T follicular helper cell (primary cell): Measurements from ENCODE around the gene PIK3C2G.

ENCODE experiments used
- DNase-seq: peaks from one replicate; pipeline ENCODE4 v3.0.0-alpha.2; 2020; ENCODE audit warnings: low read depth

The PIK3C2G gene

DNA sequence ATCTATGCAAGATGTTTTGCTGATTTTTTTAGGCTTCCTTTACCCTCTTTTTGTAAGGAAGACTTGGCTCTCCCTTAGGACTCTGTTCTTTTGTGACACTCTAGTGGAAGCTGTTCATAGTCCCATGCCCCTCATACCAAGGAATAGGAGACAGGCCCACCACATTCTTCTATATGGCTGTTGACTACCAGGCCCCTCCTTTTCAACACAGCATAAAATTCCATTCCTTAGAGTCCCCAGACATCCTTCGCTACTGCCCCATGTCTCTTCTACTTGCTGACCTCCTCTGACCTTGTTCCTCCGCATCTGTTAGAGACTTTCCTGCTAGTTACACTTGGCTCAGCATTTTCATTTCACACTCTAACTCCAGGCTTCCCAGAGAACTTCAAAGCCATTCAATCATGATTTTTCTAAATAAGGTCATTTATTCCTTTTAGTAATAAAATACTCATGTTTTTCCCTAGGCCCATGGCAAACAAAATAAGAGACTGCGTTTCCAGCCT is 9.7 kb downstream of the PIK3C2G start:
- DNase-seq, result no peak

- DNase-seq, result no peak
These were observed 14.7 kb downstream of the PIK3C2G start for GRCh38 chr12:18275981-18276380.

- DNase-seq, result no peak
These were observed 15.9 kb downstream of the PIK3C2G start for GRCh38 chr12:18277196-18277595.

GRCh38 chr12:18280728-18281127 is 19.4 kb downstream of the PIK3C2G start:
- DNase-seq, result no peak

GRCh38 chr12:18281941-18282340 is 20.6 kb downstream of the PIK3C2G start:
- no peak for DNase-seq

DNA sequence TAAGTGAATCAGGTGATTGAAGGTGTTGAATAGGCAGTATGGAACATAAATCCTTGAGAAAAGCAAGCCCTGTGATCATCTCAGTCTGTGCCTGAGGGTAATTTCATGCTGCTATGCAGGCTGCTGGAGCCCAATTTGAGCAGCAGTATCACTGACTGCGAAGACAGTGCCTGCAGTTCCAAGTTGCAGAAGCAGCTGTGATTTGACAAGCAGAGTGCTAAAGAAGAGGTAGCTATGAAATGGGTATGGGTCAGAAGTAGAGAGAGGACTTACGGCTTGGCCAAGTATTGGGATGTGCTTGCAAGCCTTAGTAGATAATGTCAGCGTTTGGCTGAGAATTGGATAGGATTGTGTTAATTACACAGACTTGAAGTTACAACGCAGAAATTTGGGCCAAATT is 22.5 kb downstream of the PIK3C2G start:
- DNase-seq, result no peak

DNA sequence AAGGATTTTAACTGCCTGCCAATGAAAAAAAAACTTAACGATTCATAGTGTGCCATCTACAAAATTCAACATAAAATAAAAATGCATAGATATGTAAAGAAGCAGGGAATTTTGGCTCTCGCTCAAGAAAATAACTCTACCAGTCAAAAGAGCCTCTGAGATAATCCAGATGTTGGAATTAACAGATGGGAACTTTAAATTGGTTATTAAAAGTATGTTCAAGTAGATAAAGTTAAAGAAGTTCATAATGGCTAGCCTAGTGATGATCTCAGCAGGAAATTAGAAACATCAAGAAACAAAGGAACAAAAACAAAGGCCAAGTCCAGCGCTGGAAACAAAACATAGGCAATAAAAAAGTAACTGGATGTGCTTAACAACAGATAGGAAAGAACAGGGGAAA is 23.1 kb downstream of the PIK3C2G start:
- DNase-seq, result no peak

DNA sequence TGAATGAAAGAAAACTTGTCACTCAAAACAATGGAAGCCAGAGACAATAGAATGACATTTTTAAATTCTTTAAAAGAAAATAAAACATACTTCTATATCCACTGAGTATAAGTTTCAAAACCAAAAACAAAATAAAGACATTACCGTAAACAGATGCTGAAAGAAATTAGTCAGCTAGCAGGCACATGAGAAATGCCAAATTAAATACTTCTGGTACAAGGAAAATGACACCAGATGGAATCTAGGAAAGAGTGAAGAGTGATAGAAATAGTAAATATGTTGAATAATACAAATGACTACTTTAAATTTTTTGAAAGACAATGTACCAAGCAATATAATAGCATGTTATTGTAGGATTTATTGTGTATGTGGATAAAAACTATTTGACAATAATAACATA is 23.8 kb downstream of the PIK3C2G start:
- no peak for DNase-seq

- DNase-seq, result no peak
These were observed 29.1 kb downstream of the PIK3C2G start for GRCh38 chr12:18290386-18290785.

GRCh38 chr12:18294889-18295288 is 33.6 kb downstream of the PIK3C2G start:
- DNase-seq, result no peak

DNA sequence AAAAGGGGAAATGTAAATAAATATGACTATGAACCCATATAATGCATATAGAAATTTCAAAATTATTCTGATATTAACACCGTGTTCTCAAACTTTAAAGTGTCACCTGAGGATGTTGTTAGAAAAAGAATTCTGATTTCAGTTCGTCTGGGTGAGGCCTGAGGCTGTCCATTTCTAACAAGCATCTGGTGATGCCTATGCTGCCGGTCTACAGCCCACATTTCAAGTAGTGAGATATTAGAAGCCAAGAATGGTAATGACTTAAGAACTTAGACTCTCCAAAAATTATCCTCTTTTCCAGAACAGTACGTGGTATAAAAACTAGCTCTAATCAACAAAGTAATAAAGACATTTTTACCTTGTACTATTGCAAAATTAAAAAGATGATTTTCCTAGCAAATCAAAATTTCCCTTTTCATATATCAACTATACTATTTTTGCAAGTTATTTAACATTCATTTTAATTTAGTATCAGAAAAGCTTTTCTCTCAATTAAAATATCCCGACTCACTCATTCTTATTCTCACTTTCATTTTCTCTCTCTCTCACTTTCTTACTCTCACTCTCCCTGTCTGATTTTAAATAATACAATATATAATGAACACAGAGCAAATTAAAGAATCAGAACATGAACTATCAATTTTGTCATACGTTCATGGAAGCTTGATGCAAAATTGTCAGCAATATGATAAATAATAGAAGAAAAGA is 35.0 kb downstream of the PIK3C2G start:
- DNase-seq, result no peak

DNA sequence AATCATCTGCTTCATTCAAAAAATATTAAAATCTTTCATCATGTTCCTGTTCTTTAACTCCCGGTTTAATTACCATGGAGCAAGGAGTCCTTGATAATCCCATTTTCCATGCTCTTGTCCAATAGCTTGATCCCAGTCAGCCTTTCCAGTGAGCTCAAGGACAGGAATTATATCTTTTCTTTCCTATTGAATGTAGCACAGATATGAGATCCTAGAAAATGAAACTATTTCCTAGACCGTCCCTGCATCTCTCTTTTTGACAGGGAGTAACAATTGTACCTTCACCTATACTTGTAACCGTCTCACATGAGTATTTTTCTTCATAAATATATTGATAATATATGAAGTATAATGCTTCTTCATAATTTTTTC is 35.6 kb downstream of the PIK3C2G start:
- DNase-seq, result no peak

DNA sequence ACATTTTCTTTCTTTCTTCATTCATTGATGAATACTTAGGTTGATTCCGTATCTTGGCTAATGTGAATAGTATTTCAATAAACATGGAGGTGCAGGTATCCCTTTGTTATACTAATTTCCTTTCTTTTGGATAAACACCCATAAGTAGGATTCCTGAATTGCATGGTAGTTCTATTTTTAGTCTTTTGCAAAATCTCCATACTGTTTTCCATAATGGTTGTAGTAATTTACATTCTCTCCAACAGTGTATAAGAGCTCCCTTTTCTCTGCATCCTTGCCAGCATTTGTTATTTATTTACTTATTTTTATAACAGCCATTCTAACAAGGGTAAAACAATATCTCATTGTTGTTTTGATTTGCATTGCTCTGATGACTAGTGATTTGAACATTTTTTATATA is 36.6 kb downstream of the PIK3C2G start:
- no peak for DNase-seq

GRCh38 chr12:18302809-18303430 is 41.6 kb downstream of the PIK3C2G start:
- no peak for DNase-seq

GRCh38 chr12:18304609-18305008 is 43.3 kb downstream of the PIK3C2G start:
- DNase-seq, result no peak

- DNase-seq, result no peak
These were observed 45.0 kb downstream of the PIK3C2G start for GRCh38 chr12:18306311-18306710.

- DNase-seq, result no peak
These were observed 52.0 kb downstream of the PIK3C2G start for GRCh38 chr12:18313306-18313705.

DNA sequence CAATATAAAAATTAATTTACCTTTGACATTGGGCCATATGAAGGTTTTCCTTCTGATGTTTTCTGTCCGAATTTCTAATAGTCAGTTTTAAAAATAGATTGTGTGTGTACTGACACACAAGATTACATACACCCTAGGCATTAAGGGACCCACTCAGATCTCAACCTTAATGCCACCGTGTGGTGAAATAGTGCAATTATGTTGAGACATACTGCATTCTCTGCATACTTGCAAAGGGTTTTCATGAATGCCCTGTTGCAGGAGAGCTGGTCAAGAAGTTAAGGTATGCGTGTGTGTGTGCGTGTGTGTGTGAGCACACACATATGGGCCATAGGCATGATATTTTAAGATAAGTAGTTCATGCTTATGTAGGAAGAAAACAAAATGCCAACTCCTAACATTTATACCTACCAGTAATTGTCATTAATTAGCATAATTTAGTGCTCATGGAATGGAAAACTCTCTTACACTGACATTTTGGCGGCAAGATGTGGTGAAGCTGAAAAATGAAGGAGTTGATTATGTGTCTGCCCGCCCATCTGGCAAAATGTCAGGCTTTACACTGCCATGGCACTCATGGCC is 58.8 kb downstream of the PIK3C2G start:
- no peak for DNase-seq

GRCh38 chr12:18320976-18321375 is 59.7 kb downstream of the PIK3C2G start:
- no peak for DNase-seq

DNA sequence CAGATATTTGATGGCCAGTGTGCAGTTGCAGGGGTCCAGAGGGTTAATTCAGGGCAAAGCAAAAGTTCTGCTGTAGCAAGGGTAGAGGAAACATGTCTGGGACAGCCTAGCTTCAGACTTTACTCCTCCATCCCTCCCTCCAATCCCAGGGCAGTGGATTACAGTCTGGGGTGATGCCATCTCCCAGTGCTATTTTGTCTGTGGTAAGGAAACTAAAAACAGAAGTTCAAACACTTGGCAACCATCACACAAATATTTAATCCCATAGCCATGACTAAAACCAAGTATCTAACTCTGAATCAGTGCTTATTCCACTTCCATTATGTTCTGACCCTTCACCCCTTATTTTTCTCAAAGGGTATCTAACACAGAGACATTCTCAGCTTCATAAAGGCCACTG is 61.8 kb downstream of the PIK3C2G start:
- no peak for DNase-seq

DNA sequence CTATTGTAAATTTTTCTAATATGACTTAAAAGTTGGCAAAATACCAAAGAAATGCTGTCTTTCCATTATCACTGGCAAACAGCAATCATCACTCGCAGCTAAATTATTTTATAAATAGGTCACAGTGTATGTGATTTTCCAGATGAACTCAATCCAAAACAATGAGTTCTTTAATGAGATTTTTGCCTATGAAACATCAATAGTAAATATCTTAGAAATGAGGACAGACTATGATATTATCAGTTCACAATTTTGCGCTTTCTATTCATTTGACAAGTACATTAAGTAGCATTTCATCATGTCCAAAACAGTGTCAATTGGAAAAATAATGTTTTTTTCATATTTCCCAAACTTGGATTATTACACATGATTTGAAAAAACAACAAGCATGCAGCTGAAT is 65.7 kb downstream of the PIK3C2G start:
- no peak for DNase-seq

GRCh38 chr12:18332173-18332572 is 70.9 kb downstream of the PIK3C2G start:
- DNase-seq, result no peak

GRCh38 chr12:18339633-18340032 is 78.3 kb downstream of the PIK3C2G start:
- no peak for DNase-seq
